Smooth muscle cell of the brain vasculature (primary cell): ENCODE data around the gene GSDMA.
"Not testable (repeated sequence)": the region's sequence is repeated elsewhere in the genome, so short reads cannot be mapped to it uniquely, and the experiment has no call there.

Source experiments
- DNase-seq: peaks from one replicate; pipeline ENCODE4 v3.0.0-alpha.2; 2012; ENCODE audit warnings: low read depth, low spot score

Gene GSDMA

DNA sequence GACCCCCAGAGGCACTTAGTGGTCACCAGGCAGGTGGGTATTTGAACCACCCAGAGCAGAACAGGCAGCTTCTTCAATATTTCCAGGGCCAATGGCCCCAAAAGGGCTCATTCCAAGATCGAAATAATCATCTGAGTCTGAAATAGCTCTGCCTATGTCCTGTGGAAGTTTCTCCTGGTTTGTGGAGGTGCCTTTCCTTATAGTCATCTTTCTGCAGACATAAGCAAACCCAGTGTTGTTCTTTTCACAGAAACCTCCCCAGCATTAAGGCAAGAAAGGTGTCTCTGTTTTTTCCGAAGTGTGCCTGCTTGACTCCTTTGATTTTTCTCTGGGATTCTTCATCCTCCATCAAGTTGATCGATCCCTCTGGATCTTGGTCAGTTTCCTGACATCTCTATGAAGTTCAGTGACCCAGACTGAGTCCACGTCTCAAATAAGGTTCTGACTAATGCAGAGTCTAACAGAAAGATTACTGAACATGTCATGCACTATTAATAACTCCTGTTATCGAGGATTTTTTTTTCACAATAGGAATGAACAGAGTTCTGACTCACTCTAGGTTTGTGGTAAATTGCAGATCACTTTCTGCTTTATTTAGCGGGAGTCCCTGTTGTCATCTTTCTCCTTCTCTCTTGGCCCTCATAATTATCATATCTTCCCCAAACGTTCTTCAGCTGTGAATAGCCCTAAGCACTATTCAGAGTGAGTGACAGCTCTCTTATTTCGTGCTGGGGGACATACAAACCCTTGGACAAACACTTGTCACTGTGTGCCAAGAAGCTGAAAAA lies 33.8 kb upstream of the GSDMA start:
- no peak for DNase-seq

DNA sequence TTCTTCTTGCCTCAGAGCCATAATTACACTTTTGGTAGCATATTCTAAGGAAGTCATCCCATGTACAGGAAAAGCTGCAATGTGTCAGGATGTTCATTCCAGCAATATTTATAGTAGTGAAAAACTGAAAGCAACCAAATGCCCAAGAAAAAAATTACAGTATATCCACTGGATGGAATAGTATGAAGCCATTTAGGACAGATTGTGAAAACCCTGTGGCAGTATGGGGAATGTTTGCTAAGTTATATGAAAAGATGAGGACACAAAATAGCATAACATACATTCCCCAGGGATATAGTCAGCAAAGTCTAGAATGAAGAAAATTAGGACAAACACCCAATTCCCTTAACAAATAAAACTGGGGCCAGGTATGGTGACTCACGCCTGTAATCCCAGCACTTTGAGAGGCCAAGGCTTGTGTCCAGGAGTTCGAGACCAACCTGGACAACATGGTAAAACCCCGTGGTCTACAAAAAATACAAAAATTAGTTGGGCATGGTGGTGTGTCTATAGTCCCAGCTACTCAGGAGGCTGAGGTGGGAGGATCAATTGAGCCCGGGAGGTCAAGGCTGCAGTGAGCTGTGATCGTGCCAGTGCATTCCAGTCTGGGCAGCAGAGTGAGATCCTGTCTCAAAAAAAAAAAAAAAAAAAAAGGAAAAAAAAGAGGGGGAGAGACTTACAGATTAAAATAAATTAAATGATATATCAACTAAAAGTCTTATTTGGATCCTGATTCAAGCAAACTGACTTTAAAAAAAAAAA lies 33.0 kb upstream of the GSDMA start:
- DNase-seq = no peak

DNA sequence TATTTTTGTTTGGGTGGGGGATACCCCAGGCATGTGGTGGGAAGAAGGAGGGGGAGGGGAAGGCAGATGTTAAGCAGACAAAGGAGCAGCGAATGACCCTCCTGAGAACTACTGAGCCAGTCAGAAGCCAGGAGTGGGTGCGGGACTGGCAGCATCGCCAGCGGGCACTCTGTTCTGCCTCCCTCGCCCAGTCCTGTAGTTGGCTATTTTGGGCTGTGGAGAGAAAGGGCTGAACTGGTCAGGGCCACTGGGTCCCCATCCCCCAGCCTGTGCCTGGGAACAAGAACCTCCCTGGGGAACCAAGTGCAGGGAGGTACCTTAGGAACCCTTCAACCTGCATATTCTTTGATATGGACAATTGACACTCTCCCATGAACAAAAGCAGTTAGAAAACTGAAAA lies 28.9 kb upstream of the GSDMA start:
- DNase-seq = no peak

DNA sequence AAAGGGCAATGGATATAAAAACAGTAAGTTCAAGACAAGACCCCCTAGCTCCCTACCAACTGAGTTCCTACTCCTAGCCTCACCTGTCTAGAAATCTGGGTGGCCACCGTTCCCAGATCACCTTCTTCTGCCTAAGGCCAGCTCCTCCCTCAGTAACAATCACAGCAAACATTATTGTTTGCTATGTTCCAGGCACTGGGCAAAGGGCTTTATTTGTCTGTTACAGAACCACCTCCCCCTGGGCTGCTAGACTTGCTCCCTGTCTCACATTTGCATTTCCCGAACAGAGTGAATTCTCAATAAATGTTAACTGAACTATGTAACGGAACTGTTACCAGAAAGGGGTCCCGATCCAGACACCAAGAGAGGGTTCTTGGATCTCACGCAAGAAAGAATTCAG lies 28.5 kb upstream of the GSDMA start:
- no peak for DNase-seq

DNA sequence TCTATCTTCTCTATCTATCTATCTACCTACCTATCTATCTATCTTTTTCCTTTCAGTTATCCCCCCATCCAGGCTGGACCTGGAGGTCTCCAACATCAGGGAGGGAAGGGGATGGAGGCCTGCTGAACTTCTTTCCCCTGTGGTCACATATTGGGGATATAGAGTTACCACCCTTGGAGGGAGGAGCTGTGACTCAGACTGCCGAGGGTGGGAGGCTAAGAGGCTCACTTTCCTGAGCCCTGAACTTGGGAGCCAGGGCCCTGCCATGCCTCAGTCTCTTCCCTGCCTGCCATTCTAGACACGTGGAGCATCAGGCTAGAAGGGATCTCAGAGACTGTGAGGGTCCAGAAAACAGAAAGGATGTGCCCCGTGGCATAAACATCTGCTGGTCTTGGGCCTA lies 26.9 kb upstream of the GSDMA start:
- DNase-seq = no peak

DNA sequence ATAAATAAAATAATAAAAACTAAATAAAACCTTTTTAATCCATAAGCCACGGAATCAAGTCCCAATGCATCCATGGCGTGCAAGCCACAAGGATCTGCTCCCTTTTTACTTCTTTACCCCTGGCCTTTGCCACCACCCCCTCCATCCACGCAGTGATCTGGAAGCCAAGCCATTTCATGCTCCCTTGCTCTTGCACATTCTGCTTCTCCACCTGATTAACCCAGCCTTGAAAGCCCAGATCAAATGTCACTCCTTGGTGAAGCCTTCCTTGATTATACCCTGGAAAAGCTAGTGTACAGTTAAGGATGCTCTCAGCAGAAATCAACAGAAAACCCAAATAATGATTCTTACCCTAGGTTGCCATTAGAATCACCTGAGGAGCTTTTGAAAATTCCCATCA lies 25.4 kb upstream of the GSDMA start:
- DNase-seq = no peak

DNA sequence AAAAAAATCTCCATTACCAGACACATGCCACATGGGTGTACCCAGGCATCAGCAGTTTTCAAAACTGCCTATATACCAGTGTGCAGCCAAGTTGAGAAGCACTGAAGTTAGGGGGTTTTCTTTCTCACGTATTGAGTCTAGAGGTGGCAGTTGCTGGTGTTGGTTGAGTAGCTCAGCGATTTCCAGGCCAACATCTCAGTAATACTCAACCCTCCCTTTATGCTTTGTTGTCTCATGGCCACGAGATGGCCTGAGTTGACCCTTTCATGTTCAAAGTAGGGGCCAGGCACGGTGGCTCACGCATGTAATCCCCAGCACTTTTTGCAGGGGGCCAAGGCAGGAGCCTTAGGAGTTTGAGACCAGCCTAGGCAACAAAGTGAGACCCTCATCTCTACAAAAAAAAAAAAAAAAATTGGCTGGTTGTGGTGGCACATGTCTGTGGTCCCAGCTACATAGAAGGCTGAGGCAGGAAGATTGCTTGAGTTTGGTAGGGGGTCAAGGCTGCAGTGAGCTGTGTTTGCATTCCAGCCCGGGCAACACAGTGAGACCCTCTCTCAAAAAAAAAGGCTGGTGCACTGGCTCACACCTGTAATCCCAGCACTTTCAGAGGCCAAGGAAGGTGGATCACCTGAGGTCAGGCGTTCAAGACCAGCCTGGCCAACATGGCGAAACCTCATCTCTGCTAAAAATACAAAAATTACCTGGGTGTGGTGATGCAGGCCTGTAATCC lies 24.5 kb upstream of the GSDMA start:
- DNase-seq = no peak

DNA sequence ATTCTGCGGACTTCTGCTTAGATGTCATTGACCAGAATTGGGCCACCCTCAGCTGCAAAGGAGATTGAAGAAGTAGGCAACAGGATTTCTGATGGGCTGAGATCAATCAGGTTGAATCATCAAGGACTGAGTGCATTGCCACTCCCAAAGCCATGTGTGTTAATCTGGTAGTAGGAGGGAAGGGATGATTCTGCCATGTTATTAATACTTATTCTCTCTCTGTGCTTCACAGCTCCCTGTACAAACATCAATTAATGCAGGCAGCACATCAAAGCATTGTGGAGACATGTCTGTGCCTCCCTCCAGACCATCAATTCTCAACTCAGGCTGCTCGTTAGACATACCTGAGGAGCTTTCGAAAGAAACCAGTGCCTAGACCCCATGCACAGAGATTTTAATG lies 23.7 kb upstream of the GSDMA start:
- DNase-seq = no peak

DNA sequence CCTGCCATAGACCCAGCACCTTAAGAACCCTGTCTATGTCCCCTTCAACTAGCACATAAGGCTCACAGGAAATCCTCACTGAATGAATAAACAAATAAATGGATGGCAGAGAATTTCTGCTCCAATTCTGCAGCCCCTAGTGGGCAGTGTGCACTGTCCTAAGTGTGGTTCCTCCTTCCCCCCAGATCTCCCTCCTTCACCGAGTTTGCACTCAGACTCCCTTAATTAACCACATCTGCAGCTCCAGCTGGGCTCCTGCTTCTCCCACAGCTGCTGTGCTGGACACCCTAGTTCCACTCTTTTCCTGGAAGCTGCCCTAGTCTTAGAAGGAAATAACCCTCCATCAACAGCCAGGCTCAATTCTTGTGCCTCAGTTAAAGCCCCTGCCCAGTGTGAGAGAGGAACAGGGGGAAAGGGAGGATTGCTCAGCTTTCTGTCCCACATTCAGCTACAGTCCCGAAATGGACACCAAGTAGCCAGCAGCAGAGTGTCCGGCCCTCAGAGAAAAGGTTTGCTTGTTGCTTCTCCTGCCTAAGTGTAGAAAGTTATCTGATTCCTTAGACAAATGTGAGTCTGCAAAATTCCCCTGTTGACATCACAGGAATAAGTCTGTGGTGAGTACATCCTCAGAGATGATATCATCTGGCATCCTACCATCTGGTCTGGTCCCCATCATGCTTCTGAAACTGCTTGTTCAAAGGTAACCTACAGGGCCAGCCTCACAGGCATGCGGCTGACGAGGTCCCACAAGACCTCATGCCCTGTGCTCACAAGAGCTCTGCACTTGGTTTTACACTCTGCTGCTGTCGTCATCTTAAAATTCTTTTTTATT lies 23.0 kb upstream of the GSDMA start:
- DNase-seq = no peak

DNA sequence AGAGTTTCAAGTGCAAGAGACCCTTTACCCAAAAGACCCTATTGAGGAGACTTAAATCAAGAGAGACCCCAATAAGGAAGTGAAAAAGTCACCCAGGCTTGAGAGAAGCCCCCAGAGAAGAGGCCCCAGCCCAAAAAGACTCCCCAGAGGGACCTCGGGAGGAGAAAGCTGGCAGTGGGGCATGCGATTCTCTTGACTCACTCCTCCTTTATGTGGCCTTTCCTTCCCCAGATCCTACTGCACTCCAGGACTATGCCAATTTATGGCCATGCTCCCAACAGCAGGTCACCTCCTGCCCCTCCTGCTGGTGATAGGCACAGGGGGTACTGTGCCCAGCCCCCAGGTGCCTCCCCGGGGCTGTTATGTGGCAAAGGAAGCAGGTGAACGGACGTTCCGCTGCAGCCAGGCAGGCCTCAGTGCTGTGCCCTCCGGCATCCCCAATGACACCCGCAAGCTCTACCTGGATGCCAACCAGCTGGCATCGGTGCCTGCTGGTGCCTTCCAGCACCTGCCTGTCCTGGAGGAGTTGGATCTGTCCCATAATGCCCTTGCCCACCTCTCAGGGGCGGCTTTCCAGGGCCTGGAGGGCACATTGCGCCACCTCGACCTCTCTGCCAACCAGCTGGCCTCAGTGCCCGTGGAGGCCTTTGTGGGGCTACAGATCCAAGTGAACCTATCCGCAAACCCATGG lies 19.0 kb upstream of the GSDMA start:
- no peak for DNase-seq

DNA sequence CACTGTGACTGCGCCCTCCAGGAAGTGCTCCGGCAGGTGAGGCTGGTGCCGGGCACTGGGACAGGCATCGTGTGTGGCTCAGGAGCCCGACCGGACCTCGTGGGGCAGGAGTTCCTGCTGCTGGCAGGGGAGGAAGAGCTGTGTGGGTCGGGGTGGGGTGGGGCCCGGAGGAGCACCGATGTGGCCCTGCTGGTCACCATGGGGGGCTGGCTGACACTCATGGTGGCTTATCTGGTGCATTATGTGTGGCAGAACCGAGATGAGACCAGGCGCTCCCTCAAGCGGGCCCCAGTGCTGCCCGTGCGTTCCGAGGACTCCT lies 18.5 kb upstream of the GSDMA start:
- DNase-seq = no peak

DNA sequence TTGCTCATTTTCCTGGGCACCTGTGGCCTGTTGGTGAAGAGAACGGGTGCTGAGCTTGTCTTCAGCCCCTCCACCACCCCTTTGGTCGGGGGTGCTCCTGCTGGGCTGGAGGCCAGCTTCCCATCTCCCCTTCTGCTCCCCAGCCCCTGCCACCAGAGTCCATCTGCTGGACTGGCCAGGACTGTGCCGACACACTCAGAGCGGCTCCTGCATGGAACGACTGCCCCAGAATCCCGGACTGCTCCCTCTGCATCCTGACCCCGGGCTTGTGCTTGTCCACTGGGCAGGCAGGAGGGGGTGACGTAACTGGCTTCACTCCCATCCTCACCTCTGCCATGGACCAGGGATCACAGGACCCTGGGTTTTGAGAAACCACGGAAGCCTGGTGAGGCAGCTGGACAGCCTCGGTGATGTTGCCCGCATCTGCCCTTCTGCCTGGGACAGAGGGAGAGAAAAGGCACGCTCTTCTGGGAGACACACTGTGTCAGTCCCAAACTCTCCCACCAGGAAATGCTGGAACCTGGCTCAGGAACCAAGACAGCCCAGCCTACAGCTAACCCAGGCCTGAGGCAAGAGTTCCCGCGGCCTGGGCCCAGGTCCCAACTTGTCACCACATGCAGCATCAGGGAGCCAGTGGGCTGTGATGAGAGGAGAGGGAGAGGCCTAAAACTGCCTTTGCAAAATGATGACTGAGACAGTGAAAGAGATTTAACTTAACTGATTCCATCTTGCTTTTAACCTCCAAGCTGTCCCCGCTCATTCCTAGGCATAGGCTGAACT lies 16.1 kb upstream of the GSDMA start:
- no peak for DNase-seq

DNA sequence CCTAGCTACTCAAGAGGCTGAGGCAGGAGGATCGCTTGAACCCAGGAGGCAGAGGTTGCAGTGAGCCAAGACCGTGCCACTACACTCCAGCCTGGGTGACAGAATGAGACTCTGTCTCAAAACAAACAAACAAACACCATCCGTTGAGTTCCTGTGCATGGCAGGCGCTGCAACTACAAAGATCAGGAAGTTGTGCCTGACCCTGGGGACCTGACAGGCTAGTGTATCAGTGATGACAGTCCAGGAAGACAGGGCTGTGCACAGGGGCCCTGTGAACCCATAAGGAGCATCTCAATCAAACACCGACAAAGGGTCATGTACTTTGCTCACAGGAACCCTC lies 14.3 kb upstream of the GSDMA start:
- not testable (repeated sequence) for DNase-seq

DNA sequence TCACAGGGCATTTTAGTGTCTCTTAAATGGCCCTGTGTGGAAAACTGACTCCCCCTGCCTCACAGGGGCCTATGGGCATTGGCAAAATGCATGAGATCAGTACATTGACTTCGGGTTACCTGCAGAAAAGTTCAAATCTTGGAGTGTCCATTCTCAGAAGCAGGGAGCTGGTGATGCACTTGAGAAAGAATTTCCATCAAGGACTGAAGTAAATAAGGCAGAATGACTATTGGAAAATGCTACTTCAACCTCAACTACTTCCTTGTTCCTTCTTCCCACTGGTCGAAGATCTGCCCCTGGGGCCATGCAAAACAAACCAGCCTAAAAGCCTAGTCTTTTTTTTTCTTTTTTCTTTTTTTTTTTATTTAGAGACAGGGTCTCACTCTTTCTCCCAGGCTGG lies 13.8 kb upstream of the GSDMA start:
- DNase-seq = no peak

DNA sequence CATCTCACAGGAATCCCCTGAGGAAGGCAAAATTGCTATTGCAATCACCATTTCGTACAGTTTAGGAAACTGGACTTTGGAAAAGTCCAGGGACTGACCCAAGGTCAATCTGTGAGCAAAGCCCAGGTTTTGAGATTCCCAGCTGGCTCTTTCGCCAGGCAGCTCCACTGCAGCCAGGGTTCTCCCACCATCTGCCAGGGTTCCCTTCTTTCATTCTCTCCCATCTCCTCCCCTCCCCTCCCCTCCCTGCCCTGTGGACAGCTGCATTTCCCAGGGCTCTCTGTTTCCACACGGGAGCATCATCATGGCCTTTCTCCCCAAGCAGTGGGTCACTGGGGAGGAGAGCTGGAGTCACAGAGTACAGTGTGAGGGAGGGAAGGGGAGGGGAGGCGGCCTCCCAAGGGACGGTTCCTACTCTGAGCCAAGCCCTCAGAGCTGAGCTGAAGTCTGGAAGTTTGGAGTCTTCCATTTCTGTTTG lies 11.9 kb upstream of the GSDMA start:
- DNase-seq = no peak

DNA sequence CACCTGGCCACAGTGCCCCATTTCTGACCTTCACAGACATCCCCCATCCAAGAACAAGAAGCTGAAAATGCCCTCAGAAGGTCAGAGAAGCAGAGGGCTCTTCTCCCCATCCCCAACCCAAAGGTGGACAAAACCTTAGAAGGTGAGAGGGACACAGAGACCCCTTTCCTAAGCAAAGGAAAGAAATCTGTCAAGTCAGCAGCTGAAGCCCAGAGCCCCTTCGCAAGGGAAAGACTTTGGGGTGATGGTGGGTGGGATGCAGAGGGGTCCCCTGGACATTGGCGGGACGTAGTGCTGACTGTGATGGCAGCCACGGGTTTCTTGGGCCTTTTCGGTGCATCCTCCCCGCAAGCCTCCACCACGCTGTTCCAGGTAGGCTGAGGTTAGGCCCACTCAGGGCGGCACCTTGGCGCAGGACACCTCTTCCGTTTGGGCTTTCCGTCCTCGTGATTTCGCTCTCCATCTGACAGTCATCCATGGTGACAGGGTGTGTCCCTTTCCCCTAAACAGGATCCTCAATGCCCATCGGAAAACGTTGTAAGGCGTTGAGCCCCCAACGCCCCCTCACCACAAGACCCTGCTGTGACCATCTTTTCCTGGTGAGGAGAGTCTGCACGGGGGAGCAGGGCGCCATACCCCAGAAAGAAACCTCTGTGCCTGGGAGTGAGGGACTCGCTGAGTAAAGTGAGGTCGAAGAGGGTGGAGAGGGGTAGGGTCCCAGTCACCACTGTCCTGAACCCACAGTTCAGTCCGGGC lies 10.7 kb upstream of the GSDMA start:
- no peak for DNase-seq

DNA sequence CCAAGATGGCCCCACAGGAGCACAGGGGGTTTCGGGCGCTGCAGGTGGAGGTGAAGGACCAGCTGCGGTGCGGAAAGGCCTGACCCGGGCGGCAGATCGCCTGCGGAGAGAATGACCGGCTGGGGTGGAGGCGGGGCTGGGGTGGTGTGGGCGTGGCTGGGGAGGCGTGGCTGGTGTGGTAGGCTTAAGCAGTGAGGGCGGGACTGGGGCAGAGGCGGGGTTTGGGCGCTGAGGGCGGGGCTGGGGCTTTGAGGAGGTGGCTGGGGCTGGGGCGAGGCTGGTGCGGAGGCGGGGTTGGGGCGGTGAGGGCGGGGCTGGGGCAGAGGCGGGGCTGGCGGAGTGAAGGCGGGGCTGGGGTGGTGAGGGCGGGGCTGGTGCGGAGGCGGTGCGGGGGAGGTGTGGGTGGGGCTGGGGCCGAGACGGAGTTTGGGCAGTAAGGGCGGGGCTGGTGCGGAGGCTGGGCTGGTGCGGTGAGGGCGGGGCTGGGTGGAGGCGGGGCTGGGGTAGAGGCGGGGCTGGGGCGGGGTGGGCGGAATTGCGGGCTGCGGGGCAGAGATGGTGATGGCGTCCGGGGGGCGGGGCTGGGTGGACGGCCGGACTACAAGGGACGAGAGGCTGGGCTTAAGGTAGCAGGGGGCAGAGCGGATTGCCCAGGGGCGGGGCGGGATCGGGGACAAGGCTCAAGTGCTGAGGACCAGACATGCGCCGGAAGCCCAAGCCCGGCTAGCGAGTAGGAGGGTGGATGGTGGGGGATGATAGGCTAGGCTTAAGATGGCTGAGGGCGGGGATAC lies 9.9 kb upstream of the GSDMA start:
- peak; percentile 89 for DNase-seq

DNA sequence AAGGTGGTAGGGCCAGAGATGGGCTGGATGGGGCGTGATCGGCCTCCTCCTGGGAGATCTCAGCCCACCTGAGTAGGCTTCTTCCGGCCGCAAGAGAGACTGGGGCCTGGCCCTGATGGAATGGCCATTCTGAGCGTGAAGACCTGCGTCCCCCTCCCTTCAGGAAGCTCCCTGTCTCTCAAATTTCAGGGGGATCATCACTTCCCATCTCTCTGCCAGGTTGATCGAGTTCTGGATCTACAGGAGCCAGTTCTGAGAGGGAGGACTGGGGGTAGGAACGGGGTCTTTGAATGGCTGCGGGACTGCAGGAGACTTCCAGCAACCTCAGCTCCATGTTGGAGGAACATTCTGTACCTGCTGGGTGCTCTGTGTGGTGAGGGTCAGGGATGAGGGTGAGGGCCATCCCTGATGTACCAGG lies 9.3 kb upstream of the GSDMA start:
- no peak for DNase-seq

DNA sequence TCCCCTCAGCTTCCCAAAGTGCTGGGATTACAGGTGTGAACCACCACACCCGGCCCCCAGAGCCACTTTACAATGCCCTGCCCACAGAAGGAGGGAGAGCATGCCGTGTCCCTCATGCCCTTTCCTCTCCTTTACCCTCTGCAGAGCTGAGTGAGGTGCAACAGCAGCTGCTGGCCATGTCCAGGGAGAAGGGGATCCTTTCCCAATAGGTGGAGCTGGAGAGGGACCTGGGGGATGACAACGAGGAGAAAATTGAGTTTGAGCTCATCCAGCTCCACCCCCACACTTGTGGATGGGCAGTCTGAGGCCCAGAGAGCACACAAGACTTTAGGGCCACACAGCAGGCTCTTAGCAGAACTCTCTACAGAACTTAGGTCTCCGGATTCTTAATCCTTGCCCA lies 7.9 kb upstream of the GSDMA start:
- no peak for DNase-seq
